Measurements from ENCODE around the gene MYL4.

- TF ChIP-seq POLR2AphosphoS5 (IDR thresholded peaks at IDR 0.05; ENCODE audit: low read depth) (no peak), CTCF (IDR thresholded peaks at IDR 0.05; ENCODE audit: insufficient read depth, low read length) (no peak), SPI1 (IDR thresholded peaks at IDR 0.05; ENCODE audit: borderline replicate concordance, low read depth) (no peak), GABPA (IDR thresholded peaks at IDR 0.05; ENCODE audit: low read depth) (no peak)
- TF ChIP-seq, protein P1, sequence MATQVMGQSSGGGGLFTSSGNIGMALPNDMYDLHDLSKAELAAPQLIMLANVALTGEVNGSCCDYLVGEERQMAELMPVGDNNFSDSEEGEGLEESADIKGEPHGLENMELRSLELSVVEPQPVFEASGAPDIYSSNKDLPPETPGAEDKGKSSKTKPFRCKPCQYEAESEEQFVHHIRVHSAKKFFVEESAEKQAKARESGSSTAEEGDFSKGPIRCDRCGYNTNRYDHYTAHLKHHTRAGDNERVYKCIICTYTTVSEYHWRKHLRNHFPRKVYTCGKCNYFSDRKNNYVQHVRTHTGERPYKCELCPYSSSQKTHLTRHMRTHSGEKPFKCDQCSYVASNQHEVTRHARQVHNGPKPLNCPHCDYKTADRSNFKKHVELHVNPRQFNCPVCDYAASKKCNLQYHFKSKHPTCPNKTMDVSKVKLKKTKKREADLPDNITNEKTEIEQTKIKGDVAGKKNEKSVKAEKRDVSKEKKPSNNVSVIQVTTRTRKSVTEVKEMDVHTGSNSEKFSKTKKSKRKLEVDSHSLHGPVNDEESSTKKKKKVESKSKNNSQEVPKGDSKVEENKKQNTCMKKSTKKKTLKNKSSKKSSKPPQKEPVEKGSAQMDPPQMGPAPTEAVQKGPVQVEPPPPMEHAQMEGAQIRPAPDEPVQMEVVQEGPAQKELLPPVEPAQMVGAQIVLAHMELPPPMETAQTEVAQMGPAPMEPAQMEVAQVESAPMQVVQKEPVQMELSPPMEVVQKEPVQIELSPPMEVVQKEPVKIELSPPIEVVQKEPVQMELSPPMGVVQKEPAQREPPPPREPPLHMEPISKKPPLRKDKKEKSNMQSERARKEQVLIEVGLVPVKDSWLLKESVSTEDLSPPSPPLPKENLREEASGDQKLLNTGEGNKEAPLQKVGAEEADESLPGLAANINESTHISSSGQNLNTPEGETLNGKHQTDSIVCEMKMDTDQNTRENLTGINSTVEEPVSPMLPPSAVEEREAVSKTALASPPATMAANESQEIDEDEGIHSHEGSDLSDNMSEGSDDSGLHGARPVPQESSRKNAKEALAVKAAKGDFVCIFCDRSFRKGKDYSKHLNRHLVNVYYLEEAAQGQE (IDR thresholded peaks at IDR 0.05; ENCODE audit: insufficient replicate concordance, low read depth): no peak
Observed at GRCh38 chr17:47265983-47266541, 56.9 kb downstream of the MYL4 start.

Data from HL-60 (cell line).